K562 (cell line): ENCODE data around the gene HAUS7. TPM values are rescaled to one million over a fixed set of nuclear protein-coding genes. Genes with fewer than 3 reads are reported as not detected.
A peak's percentile ranks its signal among the peaks of the same experiment; 100 is the strongest.

ENCODE experiments used
- ATAC-seq: fragments of 200-7000 bp; cut with Tn5 transposase; 3 replicates; pipeline ENCODE4 v1.9.1; 2020; ENCODE audit warnings: moderate library complexity
- BruUV-seq: library from RNA; stranded (reverse); fragments of 400-500 nt; replicated peaks from 2 replicates; lab custom pipeline; 2021; lab: Mats Ljungman, UMichigan
- CTCF ChIA-PET: fragments of 300-600 bp; formaldehyde crosslinking; extraction: SDS; loops from one replicate; lab custom pipeline; 2021; ENCODE audit warnings: low intra/inter-chr PET ratio; lab: Yijun Ruan, JAX
- POLR2A ChIA-PET: fragments of 300-600, 350-650 bp; sonication (Branson Sonifier 250); formaldehyde crosslinking; extraction: SDS; loops from one replicate; lab custom pipeline; 2021; ENCODE audit warnings: antibody characterized with exemption, inconsistent platforms; lab: Yijun Ruan, JAX
- DNase-seq, 4 experiments: peaks; one replicate each; pipeline versions ENCODE4 v3.0.0 to v3.0.0-alpha.2; 2011 to 2018; ENCODE audit warnings: low spot score in 3 of 4, mixed read lengths in 3 of 4; ENCODE audit errors: extremely low read depth in 1 of 4
- FAIRE-seq: peaks from 2 replicates; lab custom pipeline; 2011; peaks lifted over from hg19 to GRCh38; lab: Jason Lieb, UNC
- H2AFZ ChIP-seq: 2 replicates; pipeline ENCODE4 v1.6.0; 2011; ENCODE audit warnings: low read depth, low read length, control low read depth, inconsistent platforms
- H3K27ac ChIP-seq: fragments of 200-600 bp; 3 replicates; pipeline ENCODE4 v1.8.0; 2011; ENCODE audit warnings: low read depth, mild to moderate bottlenecking, control low read depth, inconsistent platforms, low read length, moderate library complexity, mixed read lengths; ENCODE audit errors: extremely low read depth
- H3K27me3 ChIP-seq, 2 experiments: fragments of 300-600 bp in 1 of 2; 2 replicates in 1 of 2; 3 replicates in 1 of 2; pipeline versions ENCODE4 v1.6.0 to v1.8.0; 2011; ENCODE audit warnings: inconsistent platforms in 2 of 2, low read length in 2 of 2, mild to moderate bottlenecking in 1 of 2, mixed read lengths in 1 of 2, moderate library complexity in 1 of 2; ENCODE audit not compliant: control insufficient read depth in 2 of 2, insufficient read depth in 2 of 2
- H3K36me3 ChIP-seq: fragments of 300-600 bp; 3 replicates; pipeline ENCODE4 v1.8.0; 2011; ENCODE audit warnings: mild to moderate bottlenecking, low read length, inconsistent platforms; ENCODE audit not compliant: control insufficient read depth, insufficient read depth
- H3K4me1 ChIP-seq, 2 experiments: fragments of 200-600 bp in 1 of 2; replicated peaks in 1 of 2; 2 replicates in 1 of 2; 3 replicates in 1 of 2; pipeline versions ENCODE4 v1.5.1 to v1.8.0; 2011; ENCODE audit warnings: inconsistent platforms in 2 of 2, low read length in 2 of 2, mild to moderate bottlenecking in 1 of 2, mixed read lengths in 1 of 2, moderate library complexity in 1 of 2; ENCODE audit not compliant: control insufficient read depth in 2 of 2, insufficient read depth in 2 of 2
- H3K4me2 ChIP-seq: 2 replicates; pipeline ENCODE4 v1.6.1; 2011; ENCODE audit warnings: low read length, control low read depth, inconsistent platforms, mixed read lengths; ENCODE audit not compliant: insufficient read depth
- H3K4me3 ChIP-seq: fragments of 200-600 bp; sonication (generic), shearing (Covaris generic); 2 replicates; pipeline ENCODE4 v1.5.1; 2016; ENCODE audit warnings: control low read depth, inconsistent platforms
- H3K79me2 ChIP-seq: fragments of 200-600 bp; 3 replicates; pipeline ENCODE4 v1.8.0; 2011; ENCODE audit warnings: low read length, inconsistent platforms; ENCODE audit not compliant: control insufficient read depth, insufficient read depth
- H3K9ac ChIP-seq, 2 experiments: 2 replicates each; pipeline versions ENCODE4 v1.6.0 to v1.6.1; 2011; ENCODE audit warnings: low read depth in 2 of 2, low read length in 2 of 2, control low read depth in 1 of 2, inconsistent platforms in 1 of 2, mild to moderate bottlenecking in 1 of 2, mixed read lengths in 1 of 2; ENCODE audit not compliant: insufficient read depth in 1 of 2
- H3K9me1 ChIP-seq: one replicate; pipeline ENCODE4 v1.6.0; 2011; ENCODE audit warnings: inconsistent platforms, mild to moderate bottlenecking, low read length, moderate library complexity; ENCODE audit not compliant: control insufficient read depth, insufficient read depth
- H3K9me3 ChIP-seq: replicated peaks from 2 replicates; pipeline ENCODE4 v1.5.1; 2011; ENCODE audit warnings: low read depth, low read length, inconsistent platforms; ENCODE audit not compliant: control insufficient read depth, insufficient read depth
- H4K20me1 ChIP-seq: replicated peaks from 2 replicates; pipeline ENCODE4 v1.6.1; 2011; ENCODE audit warnings: low read length, inconsistent platforms, mixed read lengths; ENCODE audit not compliant: control insufficient read depth, insufficient read depth
- BMI1 ChIP-seq: fragments of 150-350 bp; IDR thresholded peaks from 2 replicates; pipeline ENCODE4 v1.6.1; 2014; ENCODE audit warnings: low read length
- BRD4 ChIP-seq: fragments of 200-600 bp; sonication (generic); IDR thresholded peaks from 2 replicates; pipeline ENCODE4 v1.6.1; 2017; ENCODE audit warnings: inconsistent platforms
- CREB5 ChIP-seq: fragments of 250-450 bp; sonication (Bioruptor Pico); IDR thresholded peaks from 2 replicates; pipeline ENCODE4 v1.5.0; 2020; ENCODE audit warnings: mild to moderate bottlenecking
- ELF1 ChIP-seq: fragments of 200-800 bp; sonication (Bioruptor generic); IDR thresholded peaks from 2 replicates; pipeline ENCODE4 v1.6.1; 2016; ENCODE audit warnings: missing genetic modification characterization, missing compliant biosample characterization
- HNRNPK ChIP-seq: fragments of 200-400 bp; formaldehyde crosslinking; IDR thresholded peaks from one replicate; pipeline ENCODE4 v1.6.1; 2018; ENCODE audit warnings: mild to moderate bottlenecking, low read depth, low read length; ENCODE audit not compliant: poor library complexity, severe bottlenecking
- HNRNPL ChIP-seq: fragments of 200-400 bp; formaldehyde crosslinking; IDR thresholded peaks from 2 replicates; pipeline ENCODE4 v1.6.1; 2017; ENCODE audit warnings: low read depth, mild to moderate bottlenecking, low read length
- NFATC3 ChIP-seq: fragments of 450-650 bp; IDR thresholded peaks from 2 replicates; pipeline ENCODE4 v1.6.1; 2017; ENCODE audit warnings: mild to moderate bottlenecking
- PTRF ChIP-seq: fragments of 450-650 bp; IDR thresholded peaks from 2 replicates; pipeline ENCODE4 v1.6.1; 2016; ENCODE audit warnings: mild to moderate bottlenecking, missing genetic modification characterization, missing compliant biosample characterization
- SAFB ChIP-seq: fragments of 200-400 bp; formaldehyde crosslinking; IDR thresholded peaks from 2 replicates; pipeline ENCODE4 v1.6.1; 2017; ENCODE audit warnings: low read depth, low read length, borderline replicate concordance
- SP2 ChIP-seq: IDR thresholded peaks from 2 replicates; pipeline ENCODE4 v1.6.1; 2011; ENCODE audit warnings: mild to moderate bottlenecking, low read depth, low read length, moderate library complexity; ENCODE audit not compliant: poor library complexity, severe bottlenecking; ENCODE audit errors: extremely low read depth
- TFAP4 ChIP-seq: sonication (generic); formaldehyde crosslinking; IDR thresholded peaks from 2 replicates; pipeline ENCODE4 v1.8.0; 2022; ENCODE audit warnings: missing genetic modification reagents, mild to moderate bottlenecking, moderate library complexity, borderline replicate concordance
- XRCC5 ChIP-seq: fragments of 200-400 bp; formaldehyde crosslinking; IDR thresholded peaks from 2 replicates; pipeline ENCODE4 v1.6.1; 2017; ENCODE audit warnings: low read depth, mild to moderate bottlenecking, low read length
- YY1 ChIP-seq, 3 experiments: IDR thresholded peaks; 2 replicates each; pipeline ENCODE4 v1.6.1; 2011; ENCODE audit warnings: low read length in 2 of 3, mild to moderate bottlenecking in 2 of 3, moderate library complexity in 2 of 3, borderline replicate concordance in 1 of 3, control low read depth in 1 of 3, low read depth in 1 of 3; ENCODE audit not compliant: insufficient read depth in 3 of 3, insufficient replicate concordance in 2 of 3, control insufficient read depth in 1 of 3, insufficient read length in 1 of 3; ENCODE audit errors: extremely low read depth in 1 of 3
- ZBTB17 ChIP-seq: fragments of 450-650 bp; formaldehyde crosslinking; IDR thresholded peaks from 2 replicates; pipeline ENCODE4 v1.4.0; 2020; ENCODE audit warnings: mild to moderate bottlenecking
- ZFP36 ChIP-seq: fragments of 150-350 bp; IDR thresholded peaks from 2 replicates; pipeline ENCODE4 v1.6.1; 2018; ENCODE audit warnings: low read length, low read depth; ENCODE audit not compliant: partially characterized antibody
- WGBS: fragments of 100-300 bp; shearing (Covaris generic); methylation state at CpG from one replicate; pipeline ENCODE4 v1.1.6; 2016; ENCODE audit warnings: low coverage, mixed read lengths; ENCODE audit not compliant: insufficient coverage; ENCODE audit errors: missing lambda C conversion rate; 5-methylcytosine and 5-hydroxymethylcytosine counted together
- in situ Hi-C: fragments of 300-500 bp; cut with MboI; formaldehyde crosslinking; loops from 4 replicates; pipeline ENCODE4 v1.15.0; 2018; ENCODE audit warnings: inconsistent platforms, mixed read lengths
- intact Hi-C: fragments of 100-400 bp; cut with micrococcal nuclease; formaldehyde crosslinking; loops from 2 replicates; pipeline ENCODE4 v1.14.2; 2022
- polyA plus RNA-seq, 8 experiments: library from polyadenylated mRNA; depleted of rRNA in 4 of 8; stranded (reverse) in 5 of 8; unstranded in 3 of 8; fragments of >200 nt; fragmentation: Nextera tagmentation in 2 of 8; fragmentation: Illumina TruSeq in 1 of 8; extraction: Ambion mirVana in 2 of 8; extraction: Trizol in 1 of 8; gene quantifications; 2 replicates each; pipeline versions ENCODE4 v1.2.1 to v1.2.3, GENCODE V29; 2011 to 2014; ENCODE audit warnings: inconsistent platforms in 1 of 8, missing spikeins in 1 of 8
- total RNA-seq, 7 experiments: library from RNA; depleted of rRNA in 6 of 7; stranded (reverse); fragments of >200 nt in 6 of 7; fragmentation: Illumina TruSeq in 2 of 7; extraction: Trizol in 2 of 7; gene quantifications; 2 replicates each; pipeline versions ENCODE4 v1.2.1 to v1.2.3, GENCODE V29; 2011 to 2021; ENCODE audit warnings: low replicate concordance in 1 of 7

The HAUS7 gene
- total and polyA plus RNA-seq, 9 of the 15 experiments (the other 6 are each of a cell fraction or from before 2014, with no cell fraction given): 10.0 to 94.9 (median 48.8) TPM

- TF ChIP-seq HNRNPL (no peak), ELF1 (tag) (no peak), NFATC3 (no peak), SAFB (no peak), SP2 (no peak)
Observed at GRCh38 chrX:153401133-153401764, 69.1 kb downstream of the HAUS7 start, which contains the start of gene PNMA6E (continued).

- FAIRE-seq: no peak
- TF ChIP-seq PTRF (tag): no peak
- TF ChIP-seq CREB5 (CRISPR knock-in tag): no peak
- TF ChIP-seq ZFP36: no peak
- TF ChIP-seq XRCC5: peak; percentile 78; the same call in 1 of the 2 replicates
- TF ChIP-seq BMI1: no peak
- no peak for TF ChIP-seq ZBTB17 (CRISPR knock-in tag)
- no peak for TF ChIP-seq HNRNPK
- peak; percentile 46; the same call in 1 of the 2 replicates for TF ChIP-seq TFAP4
- no peak for TF ChIP-seq BRD4
- TF ChIP-seq YY1 (IDR thresholded peaks at IDR 0.05; ENCODE audit: borderline replicate concordance in 1 of 3, control insufficient read depth in 1 of 3, extremely low read depth in 1 of 3, insufficient read depth in 3 of 3, insufficient read length in 1 of 3, insufficient replicate concordance in 2 of 3, low read depth in 1 of 3, low read length in 2 of 3): peak in 2 of 3 experiments; percentile 58 to 76
Observed at GRCh38 chrX:153400146-153401132, 69.9 kb downstream of the HAUS7 start.

More at GRCh38 chrX:153400146-153401132, 69.9 kb downstream of the HAUS7 start:
- no peak overlapping the region for H3K4me3 ChIP-seq
- peak; percentile 82 to 85 (median 83) for DNase-seq
- intact Hi-C loops (loop anchor here (5.0 kb wide), 1 partner anchor 37 kb away; no protein-coding TSS in a partner anchor), in situ Hi-C loops (no loop called here)
- ChIA-PET POLR2A (no interaction called here), CTCF (interaction anchor here (0.6 to 1.3 kb wide), 3 partner anchors 38 to 369 kb away, joined by 3 to 7 read pairs (median 3); no protein-coding TSS in a partner anchor)
- no peak overlapping the region for H3K27ac ChIP-seq
- 68% methylated on average over 16 of the region's 60 CpGs for WGBS
- peaks cover 4 to 22% of the 10 kb centered on the region in 2 experiments; a peak in 3 of 5 replicates for H3K4me1 ChIP-seq
- peaks cover 0 to 20% of the 10 kb centered on the region in 2 experiments; a peak in 2 of 5 replicates for H3K27me3 ChIP-seq
- peak overlapping the region in 1 of 2 experiments; percentile 35; a peak in 1 of 4 replicates for H3K9ac ChIP-seq
- H4K20me1 ChIP-seq: no peaks in the 10 kb centered on the region
- no peaks in the 10 kb centered on the region for H3K9me3 ChIP-seq
- H3K4me2 ChIP-seq: peak overlapping the region; percentile 41; the same call in 1 of the 2 replicates
- H3K36me3 ChIP-seq: no peaks in the 10 kb centered on the region
- no TSS peak for BruUV-seq
- no peaks in the 10 kb centered on the region for H3K9me1 ChIP-seq
- peak overlapping the region; percentile 74 for H2AFZ ChIP-seq
- peak; percentile 99 for ATAC-seq
- no peaks in the 10 kb centered on the region for H3K79me2 ChIP-seq
